GM23248 (cell line): ENCODE measurements around the gene PEAK1. TPM values are rescaled to one million over a fixed set of nuclear protein-coding genes. Genes with fewer than 3 reads are reported as not detected.
"Not testable (repeated sequence)": the region's sequence is repeated elsewhere in the genome, so short reads cannot be mapped to it uniquely, and the experiment has no call there.

Source experiments
- DNase-seq: peaks from one replicate; pipeline ENCODE4 v3.0.0-alpha.2; 2015
- H2AFZ ChIP-seq: fragments of 200-600 bp; sonication (generic); 2 replicates; pipeline ENCODE4 v1.6.1; 2016; ENCODE audit warnings: antibody characterized with exemption
- H3F3A ChIP-seq: fragments of 200-600 bp; sonication (generic); 2 replicates; pipeline ENCODE4 v1.6.1; 2016; ENCODE audit warnings: mild to moderate bottlenecking, antibody characterized with exemption, mixed run types; ENCODE audit not compliant: insufficient read depth
- H3K27ac ChIP-seq: fragments of 200-600 bp; sonication (generic); 2 replicates; pipeline ENCODE4 v1.5.1; 2016; ENCODE audit warnings: mild to moderate bottlenecking
- H3K27me3 ChIP-seq: fragments of 200-600 bp; sonication (generic); replicated peaks from 2 replicates; pipeline ENCODE4 v1.6.1; 2016; ENCODE audit warnings: mild to moderate bottlenecking; ENCODE audit not compliant: insufficient read depth
- H3K36me3 ChIP-seq: fragments of 200-600 bp; sonication (generic); 2 replicates; pipeline ENCODE4 v1.6.1; 2016; ENCODE audit warnings: low read depth, mild to moderate bottlenecking
- H3K4me1 ChIP-seq: fragments of 200-600 bp; sonication (generic); 2 replicates; pipeline ENCODE4 v1.6.1; 2016; ENCODE audit warnings: mild to moderate bottlenecking; ENCODE audit not compliant: insufficient read depth
- H3K4me2 ChIP-seq: fragments of 200-600 bp; sonication (generic); one replicate; pipeline ENCODE4 v1.6.1; 2016; ENCODE audit warnings: mild to moderate bottlenecking; ENCODE audit not compliant: unreplicated experiment
- H3K4me3 ChIP-seq: fragments of 200-600 bp; sonication (generic); 2 replicates; pipeline ENCODE4 v1.5.1; 2016; ENCODE audit warnings: mild to moderate bottlenecking
- H3K79me2 ChIP-seq: fragments of 200-600 bp; sonication (generic); 2 replicates; pipeline ENCODE4 v1.6.1; 2016; ENCODE audit warnings: mild to moderate bottlenecking; ENCODE audit not compliant: insufficient read depth
- H3K9ac ChIP-seq: fragments of 200-600 bp; sonication (generic); 2 replicates; pipeline ENCODE4 v1.6.1; 2016; ENCODE audit warnings: mild to moderate bottlenecking
- H3K9me2 ChIP-seq: fragments of 200-600 bp; sonication (generic); 2 replicates; pipeline ENCODE4 v1.6.1; 2016; ENCODE audit warnings: mixed run types, mild to moderate bottlenecking, moderate library complexity; ENCODE audit not compliant: insufficient read depth
- H3K9me3 ChIP-seq: fragments of 200-600 bp; sonication (generic); one replicate; pipeline ENCODE4 v1.6.1; 2017; ENCODE audit warnings: low read depth
- H4K20me1 ChIP-seq: fragments of 200-600 bp; sonication (generic); 2 replicates; pipeline ENCODE4 v1.6.0; 2016; ENCODE audit not compliant: insufficient read depth
- EZH2 ChIP-seq: fragments of 200-600 bp; sonication (generic); IDR thresholded peaks from 2 replicates; pipeline ENCODE4 v1.6.1; 2018; ENCODE audit warnings: antibody characterized with exemption, mild to moderate bottlenecking; ENCODE audit not compliant: insufficient read depth, poor library complexity, severe bottlenecking
- EZH2phosphoT487 ChIP-seq: fragments of 200-600 bp; sonication (generic); IDR thresholded peaks from 2 replicates; pipeline ENCODE4 v1.6.1; 2018; ENCODE audit warnings: antibody characterized with exemption, moderate library complexity, mild to moderate bottlenecking, low read depth; ENCODE audit not compliant: insufficient read depth
- WGBS, 2 experiments: methylation state at CpG; one replicate each; pipeline ENCODE4 v1.1.6; 2015 to 2017; ENCODE audit warnings: low lambda C conversion rate in 2 of 2, low coverage in 1 of 2; ENCODE audit errors: missing lambda C conversion rate in 2 of 2; 5-methylcytosine and 5-hydroxymethylcytosine counted together
- in situ Hi-C: fragments of 300-500 bp; cut with MboI; formaldehyde crosslinking; loops from 2 replicates; pipeline ENCODE4 v1.15.0; 2020
- polyA plus RNA-seq: library from polyadenylated mRNA; unstranded; fragments of >200 nt; fragmentation: Nextera tagmentation; extraction: Ambion mirVana; gene quantifications from 2 replicates; pipeline ENCODE4 v1.2.1, GENCODE V29; 2016
- total RNA-seq: library from RNA; depleted of rRNA; stranded (reverse); fragments of >200 nt; shearing (Covaris generic); gene quantifications from 2 replicates; pipeline ENCODE4 v1.2.3, GENCODE V29; 2014

The PEAK1 gene
- total and polyA plus RNA-seq, 2 experiments from 2014 or later: 22.4 to 74.5 TPM

DNA sequence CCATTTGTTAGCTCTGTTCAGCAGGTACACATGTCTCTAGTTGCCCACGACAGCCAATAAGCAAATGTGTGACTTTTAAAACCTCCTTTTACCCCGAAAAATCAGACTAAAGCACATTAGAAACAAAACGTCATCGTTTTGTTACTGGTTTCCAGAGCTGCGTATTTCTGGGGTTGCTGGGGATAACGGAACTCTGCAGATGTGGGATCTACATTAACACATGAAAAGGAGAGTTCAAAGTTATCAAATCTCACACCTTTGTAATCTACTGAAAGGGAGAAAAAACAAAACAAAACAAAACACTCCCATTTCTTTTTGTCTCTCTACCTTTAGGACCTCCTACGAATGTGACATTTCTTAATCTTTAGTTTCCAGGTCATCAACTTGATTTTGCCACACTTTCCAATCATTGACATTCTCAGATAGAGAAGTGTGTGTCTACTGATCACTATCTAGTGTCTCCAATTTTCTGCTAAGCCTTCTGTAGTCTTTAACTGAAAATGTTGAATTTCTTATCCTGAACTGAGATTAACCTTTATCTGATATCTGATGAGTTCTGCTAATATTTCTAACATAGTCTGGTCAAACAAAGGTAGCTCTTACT lies 256.0 kb downstream of the PEAK1 start:
- peaks cover 13% of the 10 kb centered on the region; the same call in 1 of the 2 replicates for H3K4me1 ChIP-seq
- H3K4me3 ChIP-seq: no peak overlapping the region
- no peaks in the 10 kb centered on the region for H3K27me3 ChIP-seq
- 83 to 85% methylated on average over 7 of the region's 7 CpGs for WGBS, 2 experiments
- TF ChIP-seq EZH2: no peak
- TF ChIP-seq EZH2phosphoT487: no peak
- no peak overlapping the region for H3K4me2 ChIP-seq
- H4K20me1 ChIP-seq: no peaks in the 10 kb centered on the region
- no peaks in the 10 kb centered on the region for H3K9me3 ChIP-seq
- peaks cover 57% of the 10 kb centered on the region for H3K79me2 ChIP-seq
- H3K36me3 ChIP-seq: no peaks in the 10 kb centered on the region; the same call in 1 of the 2 replicates
- H3K9me2 ChIP-seq: no peaks in the 10 kb centered on the region
- H3F3A ChIP-seq: no peaks in the 10 kb centered on the region
- DNase-seq: no peak
- H3K9ac ChIP-seq: no peak overlapping the region
- H3K27ac ChIP-seq: no peak overlapping the region
- no peak overlapping the region for H2AFZ ChIP-seq
- in situ Hi-C loops: no loop called here

- TF ChIP-seq EZH2phosphoT487: no peak
- no peak for TF ChIP-seq EZH2
- H3K9me3 ChIP-seq: no peaks in the 10 kb centered on the region
- peaks cover 4% of the 10 kb centered on the region for H3K36me3 ChIP-seq
- no peak overlapping the region for H3K4me3 ChIP-seq
- peaks cover 5% of the 10 kb centered on the region; the same call in 1 of the 2 replicates for H3K4me1 ChIP-seq
- no peak overlapping the region for H3K9ac ChIP-seq
- WGBS, 2 experiments: 83 to 85% methylated on average over 4 of the region's 4 CpGs
- no peak overlapping the region for H3K4me2 ChIP-seq
- no peaks in the 10 kb centered on the region for H3K9me2 ChIP-seq
- DNase-seq: no peak
- H3K27me3 ChIP-seq: no peaks in the 10 kb centered on the region
- peaks cover 49% of the 10 kb centered on the region for H3K79me2 ChIP-seq
- no peaks in the 10 kb centered on the region for H4K20me1 ChIP-seq
- H3K27ac ChIP-seq: no peak overlapping the region
- in situ Hi-C loops: no loop called here
- H3F3A ChIP-seq: no peaks in the 10 kb centered on the region
- H2AFZ ChIP-seq: no peak overlapping the region
Measured at GRCh38 chr15:77162872-77163633, 256.9 kb downstream of the PEAK1 start.

- 89 to 91% methylated on average over 7 of the region's 7 CpGs for WGBS, 2 experiments
- no peaks in the 10 kb centered on the region for H3K27me3 ChIP-seq
- H4K20me1 ChIP-seq: no peaks in the 10 kb centered on the region
- H3K27ac ChIP-seq: no peak overlapping the region
- no peak overlapping the region for H2AFZ ChIP-seq
- peaks cover 38% of the 10 kb centered on the region for H3K79me2 ChIP-seq
- H3K36me3 ChIP-seq: peaks cover 19% of the 10 kb centered on the region
- no peaks in the 10 kb centered on the region for H3K4me1 ChIP-seq
- no peak for DNase-seq
- H3K4me3 ChIP-seq: no peak overlapping the region
- H3K9me3 ChIP-seq: no peaks in the 10 kb centered on the region
- no peaks in the 10 kb centered on the region for H3F3A ChIP-seq
- no peaks in the 10 kb centered on the region for H3K9me2 ChIP-seq
- TF ChIP-seq EZH2 (no peak), EZH2phosphoT487 (no peak)
- H3K4me2 ChIP-seq: no peak overlapping the region
- in situ Hi-C loops: no loop called here
- no peak overlapping the region for H3K9ac ChIP-seq
Measured at GRCh38 chr15:77160562-77161478, 259.1 kb downstream of the PEAK1 start.

- peaks cover 19% of the 10 kb centered on the region for H3K36me3 ChIP-seq
- H3K27me3 ChIP-seq, H3F3A ChIP-seq, in situ Hi-C loops, H3K9me2 ChIP-seq, H4K20me1 ChIP-seq, H3K27ac ChIP-seq, DNase-seq, H3K4me1 ChIP-seq, H3K9me3 ChIP-seq, H3K4me2 ChIP-seq, H3K4me3 ChIP-seq, H3K9ac ChIP-seq, H3K79me2 ChIP-seq, H2AFZ ChIP-seq: not testable (repeated sequence)
- WGBS, 2 experiments: 96 to 99% methylated on average over 11 of the region's 11 CpGs
Measured at GRCh38 chr15:77156000-77156399, 263.9 kb downstream of the PEAK1 start.
